Heart right ventricle (tissue), 16 donors: ENCODE data around the gene GREM2. TPM values are rescaled to one million over a fixed set of nuclear protein-coding genes. Genes with fewer than 3 reads are reported as not detected.
A peak's percentile ranks its signal among the peaks of the same experiment; 100 is the strongest.

Experiments
- ATAC-seq, 8 donors: fragments of 200-7000 bp; cut with Tn5 transposase; one replicate each; pipeline ENCODE4 v1.9.1; 2020; ENCODE audit warnings: mild to moderate bottlenecking in 8 of 8, moderate library complexity in 8 of 8, moderate number of reproducible peaks in 1 of 8
- DNase-seq, 2 donors: peaks; one replicate each; pipeline ENCODE4 v3.0.0-alpha.2; 2020
- H3K27ac ChIP-seq, 10 donors: fragments of 200-600 bp; sonication (generic) in 2 of 10; one replicate each; pipeline versions ENCODE4 v1.5.0 to v1.8.0; 2020 to 2022; ENCODE audit warnings: mild to moderate bottlenecking in 3 of 10
- H3K27me3 ChIP-seq, 7 donors: fragments of 200-600 bp; one replicate each; pipeline ENCODE4 v1.8.0; 2021 to 2022; ENCODE audit warnings: mild to moderate bottlenecking in 2 of 7
- H3K36me3 ChIP-seq, 9 donors: fragments of 200-600 bp; sonication (generic) in 1 of 9; one replicate each; pipeline versions ENCODE4 v1.5.0 to v1.8.0; 2020 to 2022; ENCODE audit warnings: mild to moderate bottlenecking in 2 of 9
- H3K4me1 ChIP-seq, 9 donors: fragments of 200-600 bp; sonication (generic) in 1 of 9; one replicate each; pipeline versions ENCODE4 v1.5.0 to v1.8.0; 2020 to 2022; ENCODE audit warnings: mild to moderate bottlenecking in 4 of 9
- H3K4me3 ChIP-seq, 10 donors: fragments of 200-600 bp; sonication (generic) in 2 of 10; one replicate each; pipeline versions ENCODE4 v1.5.0 to v1.8.0; 2020 to 2022; ENCODE audit warnings: mild to moderate bottlenecking in 7 of 10, moderate library complexity in 2 of 10
- H3K9me3 ChIP-seq, 11 donors: fragments of 200-600 bp in 10 of 11; sonication (generic) in 2 of 11; one replicate each; pipeline versions ENCODE4 v1.5.0 to v1.8.0; 2013 to 2022; ENCODE audit warnings: mild to moderate bottlenecking in 2 of 11, control low read depth in 1 of 11, moderate library complexity in 1 of 11
- CTCF ChIP-seq, 9 donors: fragments of 200-600 bp; sonication (generic) in 2 of 9; IDR thresholded peaks; one replicate each; pipeline versions ENCODE4 v1.5.0 to v1.8.0; 2021 to 2022; ENCODE audit warnings: antibody characterized with exemption in 9 of 9, mild to moderate bottlenecking in 5 of 9, moderate library complexity in 1 of 9
- WGBS, 2 donors: extraction: QIAGEN DNeasy Blood & Tissue Kit; methylation state at CpG; one replicate each; pipeline ENCODE4 v1.1.7; 2013; ENCODE audit warnings: inconsistent platforms in 1 of 2; 5-methylcytosine and 5-hydroxymethylcytosine counted together
- intact Hi-C, 10 donors: fragments of 100-400 bp; cut with DNase I; formaldehyde crosslinking; loops; one replicate each; pipeline versions ENCODE4 v1.11.1 to v1.14.2; 2022
- polyA plus RNA-seq, 2 donors: library from polyadenylated mRNA; stranded (reverse); fragments of 200-250 nt; gene quantifications; one replicate each; pipeline ENCODE4 v1.2.3, GENCODE V29; 2013
- total RNA-seq, 10 donors: library from RNA; stranded (reverse); fragmentation: NEBNext Ultra II Directional in 3 of 10; extraction: Animal tissue kit (Norgen Biotek cat#: 25700) in 3 of 10; gene quantifications; one replicate each; pipeline versions ENCODE4 v1.2.1 to v1.2.4, GENCODE V29; 2021 to 2023
- donor health status: Arrhythmogenic right ventricular cardiomyopathy.
- donor health status: ischemic (EF 13 %, LVEDD 7.1; RV severe dilation, severe dysfunction).
- donor health status: healthy with polysubstance abuse.
- donor health status: DM: no; HTN: yes; CAD: no.
- donor health status: DM: no; HTN: no; CAD: no.
- donor health status: ischemic (EF 25% LVEDD 6.9; RV normal size, moderate dysfunction).
- donor health status: ischemic (EF 25% LVEDD 5.7; RV mildly dilated, moderate dysfunction).
- donor health status: healthy.
- donor health status: DM: yes; HTN: yes; CAD: no.
- donor health status: Ischemic cardiomyopathy.
- donor health status: ischemic (EF 35%, LVEDD 5.7; RV mildly dilated, moderate dysfunction).
- donor health status: nonischemic (EF 11% LVEDD 7.7; RV severe dilation, severe dysfunction).
- donor health status: DM: yes; HTN: yes; CAD: no.
- donor health status: PGD.
- donor health status: ischemic (EF 29% LVEDD 5.4; RV normal size, mild dysfunction).
- donor health status: nonischemic (EF 23%, LVEDD 6.1; RV moderate dilation, normal function).

Gene GREM2
- total and polyA plus RNA-seq, 12 donors: 0.01 to 0.25 (median 0.18) TPM; not detected in 8

- Histone ChIP-seq H3K27ac (no peak overlapping the region), H3K9me3 (no peaks in the 10 kb centered on the region), H3K4me1 (peaks cover 0 to 13% (median 0%) of the 10 kb centered on the region in 9 donors), H3K36me3 (no peaks in the 10 kb centered on the region), H3K27me3 (peaks cover 0 to 85% (median 47%) of the 10 kb centered on the region in 7 donors), H3K4me3 (no peak overlapping the region)
- DNase-seq (no peak), ATAC-seq (no peak)
- intact Hi-C loops: no loop called here
- no peak for TF ChIP-seq CTCF (IDR thresholded peaks at IDR 0.05)
- WGBS, 2 donors: 47 to 49% methylated on average over 5 of the region's 5 CpGs
These were observed 1.6 kb upstream of the GREM2 start for GRCh38 chr1:240613356-240614142.

GRCh38 chr1:240612811-240613210 lies 856 bp upstream of the GREM2 start:
- no peaks in the 10 kb centered on the region for H3K36me3 ChIP-seq
- DNase-seq (no peak), ATAC-seq (no peak)
- no peaks in the 10 kb centered on the region for H3K9me3 ChIP-seq
- no peak overlapping the region for H3K4me3 ChIP-seq
- WGBS, 2 donors: 53 to 57% methylated on average over 6 of the region's 6 CpGs
- no peak for TF ChIP-seq CTCF (IDR thresholded peaks at IDR 0.05)
- peaks cover 0 to 81% (median 47%) of the 10 kb centered on the region in 7 donors for H3K27me3 ChIP-seq
- H3K4me1 ChIP-seq: peaks cover 0 to 13% (median 0%) of the 10 kb centered on the region in 9 donors
- intact Hi-C loops: no loop called here
- no peak overlapping the region for H3K27ac ChIP-seq

- Histone ChIP-seq H3K36me3 (no peaks in the 10 kb centered on the region), H3K4me1 (peaks cover 0 to 13% (median 0%) of the 10 kb centered on the region in 9 donors), H3K4me3 (peak overlapping the region in 9 of 10 donors; percentile 17 to 50 (median 47)), H3K9me3 (no peaks in the 10 kb centered on the region), H3K27me3 (peaks cover 0 to 75% (median 44%) of the 10 kb centered on the region in 7 donors), H3K27ac (no peak overlapping the region)
- DNase-seq: no peak
- ATAC-seq: no peak
- no peak for TF ChIP-seq CTCF (IDR thresholded peaks at IDR 0.05)
- 17 to 23% methylated on average over 12 of the region's 12 CpGs for WGBS, 2 donors
- intact Hi-C loops: no loop called here
These were observed 732 bp downstream of the GREM2 start for GRCh38 chr1:240611228-240611618.

- H3K4me3 ChIP-seq: no peak overlapping the region
- 56 to 60% methylated on average over 6 of the region's 6 CpGs for WGBS, 2 donors
These were observed 1.3 kb downstream of the GREM2 start for GRCh38 chr1:240610636-240611035.

More at GRCh38 chr1:240610636-240611035, 1.3 kb downstream of the GREM2 start:
- ATAC-seq (no peak), DNase-seq (no peak)
- H3K36me3 ChIP-seq: no peaks in the 10 kb centered on the region
- intact Hi-C loops: no loop called here
- no peaks in the 10 kb centered on the region for H3K9me3 ChIP-seq
- peaks cover 0 to 13% (median 0%) of the 10 kb centered on the region in 9 donors for H3K4me1 ChIP-seq
- H3K27ac ChIP-seq: no peak overlapping the region
- peaks cover 0 to 69% (median 43%) of the 10 kb centered on the region in 7 donors for H3K27me3 ChIP-seq
- no peak for TF ChIP-seq CTCF (IDR thresholded peaks at IDR 0.05)
